BE2C (cell line): ENCODE data around the gene EP300.
"Not testable (repeated sequence)": the region's sequence is repeated elsewhere in the genome, so short reads cannot be mapped to it uniquely, and the experiment has no call there.

ENCODE experiments used
- DNase-seq: peaks from one replicate; pipeline ENCODE4 v3.0.0-alpha.2; 2020
- H3K27me3 ChIP-seq: fragments of 250-450 bp; sonication (Bioruptor Pico); 2 replicates; pipeline ENCODE4 v1.5.1; 2020; ENCODE audit warnings: mild to moderate bottlenecking
- H3K36me3 ChIP-seq: fragments of 250-450 bp; sonication (Bioruptor Pico); 2 replicates; pipeline ENCODE4 v1.5.1; 2020; ENCODE audit warnings: mild to moderate bottlenecking
- H3K4me1 ChIP-seq: fragments of 250-450 bp; sonication (Bioruptor Pico); 2 replicates; pipeline ENCODE4 v1.5.1; 2020
- H3K4me3 ChIP-seq: 2 replicates; pipeline ENCODE4 v1.5.1; 2011; ENCODE audit warnings: low read depth, low read length
- H3K9me3 ChIP-seq: fragments of 250-450 bp; sonication (Bioruptor Pico); 2 replicates; pipeline ENCODE4 v1.5.1; 2020
- TF ChIP-seq, protein P1 (sequence below): IDR thresholded peaks from 2 replicates; pipeline ENCODE4 v1.5.1; 2012; ENCODE audit warnings: mild to moderate bottlenecking, low read depth, low read length

EP300 gene

DNA sequence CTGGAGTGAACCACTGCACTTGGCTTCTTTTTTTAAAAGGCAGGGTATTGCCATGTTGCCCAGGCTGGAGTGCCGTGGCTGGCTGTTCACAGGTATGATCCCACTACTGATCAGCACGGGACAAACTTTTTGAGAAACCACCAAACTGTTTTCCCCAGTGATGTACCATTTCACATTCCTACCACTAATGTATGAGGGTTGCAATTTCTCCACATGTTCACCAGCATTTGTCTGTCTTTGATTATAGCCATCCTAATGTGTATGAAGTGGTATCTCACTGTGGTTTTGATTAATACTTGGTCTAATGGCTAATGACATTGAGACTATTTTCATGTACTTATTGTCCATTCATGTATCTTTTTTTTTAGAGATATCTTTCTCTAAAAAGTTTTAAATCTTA, 41.5 kb upstream of the EP300 start:
- Histone ChIP-seq H3K9me3 (no peaks in the 10 kb centered on the region), H3K4me1 (peaks cover 12% of the 10 kb centered on the region), H3K36me3 (no peaks in the 10 kb centered on the region), H3K27me3 (no peaks in the 10 kb centered on the region), H3K4me3 (no peak overlapping the region)
- no peak for DNase-seq
- TF ChIP-seq, protein P1, sequence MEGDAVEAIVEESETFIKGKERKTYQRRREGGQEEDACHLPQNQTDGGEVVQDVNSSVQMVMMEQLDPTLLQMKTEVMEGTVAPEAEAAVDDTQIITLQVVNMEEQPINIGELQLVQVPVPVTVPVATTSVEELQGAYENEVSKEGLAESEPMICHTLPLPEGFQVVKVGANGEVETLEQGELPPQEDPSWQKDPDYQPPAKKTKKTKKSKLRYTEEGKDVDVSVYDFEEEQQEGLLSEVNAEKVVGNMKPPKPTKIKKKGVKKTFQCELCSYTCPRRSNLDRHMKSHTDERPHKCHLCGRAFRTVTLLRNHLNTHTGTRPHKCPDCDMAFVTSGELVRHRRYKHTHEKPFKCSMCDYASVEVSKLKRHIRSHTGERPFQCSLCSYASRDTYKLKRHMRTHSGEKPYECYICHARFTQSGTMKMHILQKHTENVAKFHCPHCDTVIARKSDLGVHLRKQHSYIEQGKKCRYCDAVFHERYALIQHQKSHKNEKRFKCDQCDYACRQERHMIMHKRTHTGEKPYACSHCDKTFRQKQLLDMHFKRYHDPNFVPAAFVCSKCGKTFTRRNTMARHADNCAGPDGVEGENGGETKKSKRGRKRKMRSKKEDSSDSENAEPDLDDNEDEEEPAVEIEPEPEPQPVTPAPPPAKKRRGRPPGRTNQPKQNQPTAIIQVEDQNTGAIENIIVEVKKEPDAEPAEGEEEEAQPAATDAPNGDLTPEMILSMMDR: no peak

- Histone ChIP-seq H3K9me3 (no peaks in the 10 kb centered on the region), H3K4me3 (no peak overlapping the region), H3K27me3 (no peaks in the 10 kb centered on the region), H3K36me3 (no peaks in the 10 kb centered on the region), H3K4me1 (peaks cover 11% of the 10 kb centered on the region)
- TF ChIP-seq, protein P1: no peak
- no peak for DNase-seq
Observed at GRCh38 chr22:41052661-41053490, 39.5 kb upstream of the EP300 start.

DNA sequence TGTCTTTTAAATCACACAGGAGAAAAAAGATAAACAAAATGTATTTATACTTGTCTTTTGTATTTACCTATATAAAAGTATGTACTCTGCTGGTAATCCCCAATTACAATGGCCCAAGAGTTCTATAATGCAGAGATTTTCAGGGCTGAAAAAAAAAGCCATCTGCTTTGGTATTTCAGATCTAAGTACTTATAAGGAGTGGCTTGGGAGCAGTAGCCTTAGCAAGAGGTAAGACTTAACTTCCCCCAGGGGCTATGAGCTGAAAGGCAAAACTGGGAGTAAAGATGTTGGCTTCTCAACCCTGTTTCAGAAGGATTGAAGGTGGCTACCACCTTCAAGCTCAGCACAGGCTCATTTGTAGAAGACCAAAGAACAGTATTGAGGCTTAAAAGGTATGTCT, 35.3 kb upstream of the EP300 start:
- H3K27me3 ChIP-seq: no peaks in the 10 kb centered on the region
- H3K9me3 ChIP-seq: no peaks in the 10 kb centered on the region
- H3K4me1 ChIP-seq: no peaks in the 10 kb centered on the region
- TF ChIP-seq, protein P1: no peak
- H3K36me3 ChIP-seq: no peaks in the 10 kb centered on the region
- no peak overlapping the region for H3K4me3 ChIP-seq
- no peak for DNase-seq

DNA sequence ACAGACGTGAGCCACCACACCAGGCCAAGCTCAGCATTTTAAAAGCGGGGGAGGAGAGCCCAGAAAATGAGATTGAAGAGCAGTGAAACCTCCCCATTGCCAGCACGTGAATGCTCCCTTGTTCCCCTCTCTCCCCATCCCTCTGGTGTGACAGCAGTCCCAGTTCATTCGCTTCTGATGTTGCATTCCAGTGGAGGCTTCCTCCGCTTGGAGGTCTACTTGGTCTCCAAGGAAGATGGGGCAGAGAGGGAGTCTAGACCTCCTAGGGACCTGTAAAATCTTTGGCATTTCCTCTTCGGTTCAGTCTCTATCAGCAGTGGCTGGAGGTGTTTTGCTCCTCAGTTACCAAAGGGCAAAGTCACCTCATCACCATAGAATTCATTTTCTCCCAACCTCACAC, 30.2 kb upstream of the EP300 start:
- TF ChIP-seq, protein P1: no peak
- Histone ChIP-seq H3K27me3 (no peaks in the 10 kb centered on the region), H3K4me3 (no peak overlapping the region), H3K36me3 (no peaks in the 10 kb centered on the region), H3K4me1 (no peaks in the 10 kb centered on the region), H3K9me3 (no peaks in the 10 kb centered on the region)
- DNase-seq: no peak

DNA sequence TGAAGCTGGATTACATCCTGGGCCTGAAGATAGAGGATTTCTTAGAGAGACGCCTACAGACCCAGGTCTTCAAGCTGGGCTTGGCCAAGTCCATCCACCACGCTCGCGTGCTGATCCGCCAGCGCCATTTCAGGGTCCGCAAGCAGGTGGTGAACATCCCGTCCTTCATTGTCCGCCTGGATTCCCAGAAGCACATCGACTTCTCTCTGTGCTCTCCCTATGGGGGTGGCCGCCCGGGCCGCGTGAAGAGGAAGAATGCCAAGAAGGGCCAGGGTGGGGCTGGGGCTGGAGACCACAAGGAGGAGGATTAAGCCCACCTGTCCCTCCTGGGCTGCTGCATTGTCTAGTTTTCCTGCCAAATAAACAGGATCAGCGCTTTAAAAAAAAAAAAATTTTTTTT, 28.1 kb upstream of the EP300 start:
- not testable (repeated sequence) for H3K4me3 ChIP-seq, H3K27me3 ChIP-seq, H3K9me3 ChIP-seq, DNase-seq, H3K36me3 ChIP-seq, H3K4me1 ChIP-seq

- H3K4me3 ChIP-seq, H3K4me1 ChIP-seq, H3K27me3 ChIP-seq, H3K9me3 ChIP-seq, H3K36me3 ChIP-seq, DNase-seq: not testable (repeated sequence)
Observed at GRCh38 chr22:41066341-41066740, 26.1 kb upstream of the EP300 start.

DNA sequence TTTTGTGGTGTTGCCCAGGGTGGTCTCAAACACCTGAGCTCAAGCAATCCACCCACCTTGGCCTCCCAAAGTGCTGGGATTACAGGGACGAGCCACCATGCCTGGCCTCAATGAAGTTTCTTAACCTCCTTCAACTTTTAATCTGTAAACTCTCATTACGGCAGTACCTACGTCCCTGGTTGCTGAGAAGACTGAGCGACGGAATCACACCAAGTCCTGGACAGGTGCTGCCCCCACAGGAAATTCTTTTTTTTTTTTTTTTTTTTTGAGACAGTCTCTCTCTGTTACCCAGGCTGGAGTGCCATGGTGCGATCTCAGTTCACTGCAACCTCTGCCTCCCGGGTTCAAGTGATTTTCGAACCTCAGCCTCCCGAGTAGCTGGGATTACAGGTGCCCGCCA, 24.4 kb upstream of the EP300 start:
- not testable (repeated sequence) for H3K36me3 ChIP-seq, H3K9me3 ChIP-seq, H3K27me3 ChIP-seq, H3K4me1 ChIP-seq, DNase-seq, H3K4me3 ChIP-seq
